ENCODE data around the gene RNF166. TPM values are rescaled to one million over a fixed set of nuclear protein-coding genes. Genes with fewer than 3 reads are reported as not detected.
A peak's percentile ranks its signal among the peaks of the same experiment; 100 is the strongest.

Gene RNF166
- polyA plus RNA-seq, 3 donors, result 99.3 to 255 (median 120) TPM

DNA sequence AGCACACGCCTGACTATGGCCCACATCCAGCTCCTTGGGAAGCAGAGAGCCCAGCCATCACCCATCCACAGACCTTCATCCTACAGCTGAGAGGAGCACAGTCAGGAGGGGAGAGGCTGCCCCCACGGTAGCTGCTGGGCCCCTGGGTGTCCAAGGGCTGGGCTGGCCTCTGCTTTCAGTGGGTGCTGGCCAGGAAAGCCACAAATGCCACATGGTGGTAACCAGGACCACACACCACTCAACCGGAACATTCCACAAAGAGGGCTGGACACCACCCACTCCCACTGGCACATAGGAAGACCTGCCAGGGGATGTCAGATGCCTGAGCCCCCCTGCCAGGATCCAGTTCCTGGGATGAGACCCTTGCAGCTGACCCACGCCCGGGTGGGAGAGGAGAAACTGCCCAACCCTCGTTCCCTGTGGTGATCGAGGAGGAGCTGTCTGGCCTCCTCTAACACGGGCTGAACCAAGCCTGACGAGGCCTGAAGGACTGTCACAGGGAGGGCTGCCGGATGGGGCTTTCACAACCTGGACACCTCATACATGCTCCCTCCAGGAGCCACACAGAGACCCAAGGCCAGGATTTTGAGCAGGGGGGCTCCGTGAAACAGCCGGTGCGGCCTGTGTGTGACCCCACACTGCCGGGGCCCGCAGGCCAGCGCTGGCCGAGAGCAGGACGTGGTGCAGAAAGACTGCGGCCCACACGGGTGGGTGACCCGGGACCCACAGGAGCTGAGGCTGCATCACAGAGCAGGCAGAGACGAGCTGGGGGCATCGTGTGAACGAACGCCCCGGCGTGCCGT lies 48.1 kb upstream of the RNF166 start:
- Histone ChIP-seq H3K36me3 (replicated peaks in 1 of 2; ENCODE audit: control insufficient read depth in 1 of 2, insufficient read depth in 2 of 2, low read length in 2 of 2) (peaks cover 28 to 41% of the 10 kb centered on the region in 2 donors), H3K4me2 (replicated peaks; ENCODE audit: extremely low read depth, low read length, poor library complexity, severe bottlenecking) (no peak overlapping the region), H4K20me1 (ENCODE audit: insufficient read depth, low read length) (peaks cover 98% of the 10 kb centered on the region), H3K9ac (ENCODE audit: insufficient read depth, low read length, poor library complexity, severe bottlenecking) (no peak overlapping the region), H2AFZ (ENCODE audit: insufficient read depth, low read depth, low read length, poor library complexity, severe bottlenecking) (no peak overlapping the region), H3K79me2 (ENCODE audit: insufficient read depth, low read length) (peaks cover 93% of the 10 kb centered on the region), H3K4me3 (replicated peaks in 1 of 3; ENCODE audit: low read depth in 2 of 3, low read length in 3 of 3) (no peak overlapping the region), H3K27ac (ENCODE audit: low read depth in 1 of 2, low read length in 2 of 2) (no peak overlapping the region), H3K4me1 (ENCODE audit: control insufficient read depth in 1 of 2, insufficient read depth in 2 of 2, low read length in 2 of 2) (peaks cover 0 to 5% of the 10 kb centered on the region in 2 donors), H3K27me3 (ENCODE audit: control insufficient read depth in 2 of 2, insufficient read depth in 2 of 2, low read length in 2 of 2) (no peaks in the 10 kb centered on the region), H3K9me3 (replicated peaks in 1 of 2; ENCODE audit: control insufficient read depth in 1 of 2, insufficient read depth in 1 of 2, low read length in 2 of 2) (no peaks in the 10 kb centered on the region)
- TF ChIP-seq, protein P1, sequence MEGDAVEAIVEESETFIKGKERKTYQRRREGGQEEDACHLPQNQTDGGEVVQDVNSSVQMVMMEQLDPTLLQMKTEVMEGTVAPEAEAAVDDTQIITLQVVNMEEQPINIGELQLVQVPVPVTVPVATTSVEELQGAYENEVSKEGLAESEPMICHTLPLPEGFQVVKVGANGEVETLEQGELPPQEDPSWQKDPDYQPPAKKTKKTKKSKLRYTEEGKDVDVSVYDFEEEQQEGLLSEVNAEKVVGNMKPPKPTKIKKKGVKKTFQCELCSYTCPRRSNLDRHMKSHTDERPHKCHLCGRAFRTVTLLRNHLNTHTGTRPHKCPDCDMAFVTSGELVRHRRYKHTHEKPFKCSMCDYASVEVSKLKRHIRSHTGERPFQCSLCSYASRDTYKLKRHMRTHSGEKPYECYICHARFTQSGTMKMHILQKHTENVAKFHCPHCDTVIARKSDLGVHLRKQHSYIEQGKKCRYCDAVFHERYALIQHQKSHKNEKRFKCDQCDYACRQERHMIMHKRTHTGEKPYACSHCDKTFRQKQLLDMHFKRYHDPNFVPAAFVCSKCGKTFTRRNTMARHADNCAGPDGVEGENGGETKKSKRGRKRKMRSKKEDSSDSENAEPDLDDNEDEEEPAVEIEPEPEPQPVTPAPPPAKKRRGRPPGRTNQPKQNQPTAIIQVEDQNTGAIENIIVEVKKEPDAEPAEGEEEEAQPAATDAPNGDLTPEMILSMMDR (IDR thresholded peaks at IDR 0.05), result no peak
- intact Hi-C loops (cut with micrococcal nuclease), result no loop called here
- H3K27me3 Mint-ChIP-seq (ENCODE audit: low read depth in 3 of 3), result peaks cover 0 to 2% (median 2%) of the 10 kb centered on the region in 3 donors
- DNase-seq, result no peak
- H3K4me1 Mint-ChIP-seq, result peaks cover 17% of the 10 kb centered on the region
- H3K36me3 Mint-ChIP-seq, result peaks cover 14 to 39% of the 10 kb centered on the region in 2 donors
- peak overlapping the region in 1 of 2 donors; percentile 45 for H3K4me3 Mint-ChIP-seq
- peak overlapping the region in 2 of 7 donors; percentile 26 to 41 for H3K27ac Mint-ChIP-seq
- H3K9me3 Mint-ChIP-seq, result peaks cover 0 to 1% (median 0%) of the 10 kb centered on the region in 7 donors
- WGBS (ENCODE audit: insufficient coverage), result 98% methylated on average over 23 of the region's 28 CpGs

DNA sequence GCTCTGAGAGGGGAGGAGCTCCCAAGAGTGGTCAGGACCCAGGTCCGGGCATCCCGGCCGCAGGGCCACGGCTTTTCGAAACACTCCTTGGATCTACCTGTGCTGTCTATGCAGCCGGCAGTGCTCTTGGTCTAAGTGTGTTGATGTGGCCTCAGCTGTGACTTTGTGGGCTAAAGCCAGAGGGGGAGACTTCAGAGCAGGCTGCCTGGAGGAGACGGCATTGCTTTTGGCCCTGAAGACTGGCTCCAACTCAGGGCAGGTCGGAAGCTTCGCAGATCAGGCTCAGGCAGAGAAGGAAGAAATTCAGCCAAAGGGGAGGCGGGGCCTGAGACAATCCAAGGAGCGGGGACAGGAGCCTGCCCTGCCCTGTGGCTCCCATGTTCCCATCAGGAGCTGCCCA lies 47.4 kb upstream of the RNF166 start:
- Histone ChIP-seq H2AFZ (ENCODE audit: insufficient read depth, low read depth, low read length, poor library complexity, severe bottlenecking) (no peak overlapping the region), H3K9me3 (replicated peaks in 1 of 2; ENCODE audit: control insufficient read depth in 1 of 2, insufficient read depth in 1 of 2, low read length in 2 of 2) (no peaks in the 10 kb centered on the region), H3K9ac (ENCODE audit: insufficient read depth, low read length, poor library complexity, severe bottlenecking) (no peak overlapping the region), H3K4me2 (replicated peaks; ENCODE audit: extremely low read depth, low read length, poor library complexity, severe bottlenecking) (no peak overlapping the region), H3K4me3 (replicated peaks in 1 of 3; ENCODE audit: low read depth in 2 of 3, low read length in 3 of 3) (no peak overlapping the region), H3K27ac (ENCODE audit: low read depth in 1 of 2, low read length in 2 of 2) (no peak overlapping the region), H3K27me3 (ENCODE audit: control insufficient read depth in 2 of 2, insufficient read depth in 2 of 2, low read length in 2 of 2) (no peaks in the 10 kb centered on the region), H3K79me2 (ENCODE audit: insufficient read depth, low read length) (peaks cover 90% of the 10 kb centered on the region), H4K20me1 (ENCODE audit: insufficient read depth, low read length) (peaks cover 96% of the 10 kb centered on the region), H3K36me3 (replicated peaks in 1 of 2; ENCODE audit: control insufficient read depth in 1 of 2, insufficient read depth in 2 of 2, low read length in 2 of 2) (peaks cover 28 to 43% of the 10 kb centered on the region in 2 donors), H3K4me1 (ENCODE audit: control insufficient read depth in 1 of 2, insufficient read depth in 2 of 2, low read length in 2 of 2) (no peaks in the 10 kb centered on the region)
- peaks cover 0 to 1% (median 0%) of the 10 kb centered on the region in 7 donors for H3K9me3 Mint-ChIP-seq
- peaks cover 0 to 2% (median 2%) of the 10 kb centered on the region in 3 donors for H3K27me3 Mint-ChIP-seq (ENCODE audit: low read depth in 3 of 3)
- 87% methylated on average over 11 of the region's 11 CpGs for WGBS (ENCODE audit: insufficient coverage)
- H3K4me3 Mint-ChIP-seq, result no peak overlapping the region
- no peak for DNase-seq
- H3K4me1 Mint-ChIP-seq, result peaks cover 10% of the 10 kb centered on the region
- peak overlapping the region in 2 of 7 donors; percentile 56 to 66 for H3K27ac Mint-ChIP-seq
- TF ChIP-seq, protein P1 (IDR thresholded peaks at IDR 0.05), result no peak
- intact Hi-C loops (cut with micrococcal nuclease), result no loop called here
- peaks cover 10 to 44% of the 10 kb centered on the region in 2 donors for H3K36me3 Mint-ChIP-seq

Data from CD14-positive monocyte (primary cell).